Gastrocnemius medialis (tissue), 4 donors: ENCODE data around the gene STARD8. TPM values are rescaled to one million over a fixed set of nuclear protein-coding genes. Genes with fewer than 3 reads are reported as not detected.

Experiments
- ATAC-seq, 2 donors: fragments of 150-250 bp; one replicate each; pipeline ENCODE4 v1.9.1; 2016
- DNase-seq, 2 donors: peaks; one replicate each; pipeline ENCODE4 v3.0.0-alpha.2; 2019
- H3K27ac ChIP-seq, 4 donors: fragments of 200-600 bp; sonication (generic); 1 replicate in 1 of 4; 2 replicates in 3 of 4; pipeline ENCODE4 v1.5.1; 2016 to 2018; ENCODE audit warnings: mild to moderate bottlenecking in 2 of 4, moderate library complexity in 1 of 4
- H3K27me3 ChIP-seq, 3 donors: fragments of 200-600 bp; sonication (generic) in 2 of 3; 1 replicate in 1 of 3; 2 replicates in 2 of 3; pipeline versions ENCODE4 v1.5.1 to v1.6.0; 2016 to 2019; ENCODE audit warnings: mild to moderate bottlenecking in 1 of 3, moderate library complexity in 1 of 3
- H3K36me3 ChIP-seq, 2 donors: fragments of 200-600 bp; sonication (generic) in 1 of 2; one replicate each; pipeline ENCODE4 v1.5.1; 2017 to 2018
- H3K4me1 ChIP-seq, 2 donors: fragments of 200-600 bp; sonication (generic) in 1 of 2; one replicate each; pipeline ENCODE4 v1.5.1; 2016 to 2017; ENCODE audit warnings: mild to moderate bottlenecking in 2 of 2
- H3K4me3 ChIP-seq, 4 donors: fragments of 200-600 bp; sonication (generic) in 3 of 4; 1 replicate in 1 of 4; 2 replicates in 3 of 4; pipeline ENCODE4 v1.5.1; 2016 to 2019; ENCODE audit warnings: mild to moderate bottlenecking in 2 of 4
- H3K9me3 ChIP-seq, 3 donors: fragments of 200-600 bp; sonication (generic) in 2 of 3; 1 replicate in 1 of 3; 2 replicates in 2 of 3; pipeline ENCODE4 v1.5.1; 2016 to 2019
- CTCF ChIP-seq, 5 experiments: fragments of 450-650 bp in 3 of 5; fragments of 200-600 bp in 2 of 5; sonication (generic) in 2 of 5; IDR thresholded peaks in 4 of 5; conservative IDR thresholded peaks in 1 of 5; 1 replicate in 4 of 5; 2 replicates in 1 of 5; pipeline ENCODE4 v1.5.1; 2016 to 2019; ENCODE audit warnings: antibody characterized with exemption in 5 of 5, mild to moderate bottlenecking in 3 of 5, moderate library complexity in 3 of 5
- POLR2A ChIP-seq, 2 donors: fragments of 450-650 bp; IDR thresholded peaks; one replicate each; pipeline ENCODE4 v1.6.1; 2017; ENCODE audit warnings: antibody characterized with exemption in 2 of 2, mild to moderate bottlenecking in 2 of 2, moderate library complexity in 2 of 2
- in situ Hi-C, 4 donors: fragments of 200-750 bp; cut with MboI; loops; one replicate each; pipeline versions ENCODE4 v1.15.0 to v1.8.0; 2017; ENCODE audit warnings: low sequenced_read_pairs in 4 of 4
- intact Hi-C: fragments of 100-400 bp; cut with DNase I; formaldehyde crosslinking; loops from one replicate; pipeline ENCODE4 v1.15.1; 2023; ENCODE audit warnings: low total_unique reads
- total RNA-seq, 4 donors: library from RNA; depleted of rRNA; stranded (reverse); fragments of >200 nt; gene quantifications; one replicate each; pipeline versions ENCODE4 v1.1.0 to v1.2.3, GENCODE V29; 2016

Gene STARD8
- total RNA-seq, 4 donors from 2014 or later: 6.6 to 9.4 (median 9.1) TPM

GRCh38 chrX:68757731-68758130, 110.3 kb downstream of the STARD8 start:
- H3K27ac ChIP-seq: no peak overlapping the region
- no peak overlapping the region for H3K4me3 ChIP-seq
- DNase-seq (no peak), ATAC-seq (no peak)
- no peaks in the 10 kb centered on the region for H3K27me3 ChIP-seq
- intact Hi-C loops (no loop called here), in situ Hi-C loops (no loop called here)
- no peak for TF ChIP-seq CTCF (IDR thresholded peaks at IDR 0.05 in 4 of 5, conservative IDR thresholded peaks at IDR 0.05 in 1 of 5)
- TF ChIP-seq POLR2A (IDR thresholded peaks at IDR 0.05): no peak
- no peaks in the 10 kb centered on the region for H3K9me3 ChIP-seq
- no peaks in the 10 kb centered on the region for H3K36me3 ChIP-seq
- no peaks in the 10 kb centered on the region for H3K4me1 ChIP-seq

DNA sequence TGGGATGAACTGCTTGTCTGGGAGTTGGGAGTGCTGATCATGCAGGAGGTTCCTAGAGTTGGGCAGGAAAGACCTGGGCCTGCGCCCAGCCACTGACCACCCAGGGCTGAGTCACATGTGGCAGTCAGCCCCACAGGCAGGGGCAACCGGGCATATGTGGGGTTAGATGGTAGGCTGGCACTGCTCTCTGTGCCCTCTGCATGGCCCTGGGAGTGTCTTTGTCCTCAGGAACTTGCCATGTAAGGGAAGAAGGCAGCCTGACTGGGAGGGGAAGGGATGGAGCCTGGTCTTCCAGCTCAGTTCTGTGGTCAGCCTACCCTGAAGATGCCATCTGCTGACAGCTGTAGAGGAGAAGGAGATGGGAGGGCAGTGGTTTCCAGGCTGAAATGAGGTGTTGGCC, 111.2 kb downstream of the STARD8 start:
- no peak for DNase-seq
- no peaks in the 10 kb centered on the region for H3K36me3 ChIP-seq
- no peaks in the 10 kb centered on the region for H3K27me3 ChIP-seq
- no peaks in the 10 kb centered on the region for H3K9me3 ChIP-seq
- no peak for ATAC-seq
- intact Hi-C loops (no loop called here), in situ Hi-C loops (no loop called here)
- TF ChIP-seq CTCF (IDR thresholded peaks at IDR 0.05 in 4 of 5, conservative IDR thresholded peaks at IDR 0.05 in 1 of 5) (no peak), POLR2A (IDR thresholded peaks at IDR 0.05) (no peak)
- H3K4me1 ChIP-seq: no peaks in the 10 kb centered on the region
- no peak overlapping the region for H3K27ac ChIP-seq
- H3K4me3 ChIP-seq: no peak overlapping the region

DNA sequence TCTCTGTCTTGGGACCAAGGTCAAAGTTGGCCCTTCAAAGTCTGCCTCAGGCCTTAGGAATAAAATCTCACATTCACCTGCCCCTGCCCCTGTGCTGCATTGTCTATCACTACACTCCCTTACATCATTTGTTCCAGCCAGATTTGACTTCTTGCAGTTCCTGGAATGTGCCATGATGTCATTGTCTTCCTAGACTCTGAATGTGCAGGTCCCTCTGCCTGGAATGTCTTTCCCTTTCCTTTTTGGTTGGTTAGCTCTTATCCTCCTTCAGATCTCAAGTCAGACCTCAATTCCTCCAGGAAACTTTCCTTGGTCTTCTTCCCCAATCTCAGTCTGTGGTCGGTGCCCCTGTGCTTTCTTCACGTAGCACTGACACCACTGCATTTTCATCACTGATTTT, 113.6 kb downstream of the STARD8 start:
- intact Hi-C loops (no loop called here), in situ Hi-C loops (no loop called here)
- DNase-seq: no peak
- Histone ChIP-seq H3K27ac (no peak overlapping the region), H3K9me3 (no peaks in the 10 kb centered on the region), H3K27me3 (no peaks in the 10 kb centered on the region), H3K4me3 (no peak overlapping the region), H3K36me3 (no peaks in the 10 kb centered on the region), H3K4me1 (no peaks in the 10 kb centered on the region)
- no peak for ATAC-seq
- TF ChIP-seq CTCF (IDR thresholded peaks at IDR 0.05 in 4 of 5, conservative IDR thresholded peaks at IDR 0.05 in 1 of 5) (no peak), POLR2A (IDR thresholded peaks at IDR 0.05) (no peak)

GRCh38 chrX:68762766-68763165, 115.3 kb downstream of the STARD8 start:
- Histone ChIP-seq H3K9me3 (no peaks in the 10 kb centered on the region), H3K4me1 (no peaks in the 10 kb centered on the region), H3K27me3 (no peaks in the 10 kb centered on the region), H3K36me3 (no peaks in the 10 kb centered on the region), H3K4me3 (no peak overlapping the region), H3K27ac (no peak overlapping the region)
- DNase-seq (no peak), ATAC-seq (no peak)
- no peak for TF ChIP-seq POLR2A (IDR thresholded peaks at IDR 0.05)
- TF ChIP-seq CTCF (IDR thresholded peaks at IDR 0.05 in 4 of 5, conservative IDR thresholded peaks at IDR 0.05 in 1 of 5): no peak
- in situ Hi-C loops (no loop called here), intact Hi-C loops (no loop called here)

- intact Hi-C loops (no loop called here), in situ Hi-C loops (no loop called here)
- no peaks in the 10 kb centered on the region for H3K27me3 ChIP-seq
- no peak for DNase-seq
- no peaks in the 10 kb centered on the region for H3K4me1 ChIP-seq
- TF ChIP-seq CTCF (IDR thresholded peaks at IDR 0.05 in 4 of 5, conservative IDR thresholded peaks at IDR 0.05 in 1 of 5) (no peak), POLR2A (IDR thresholded peaks at IDR 0.05) (no peak)
- H3K27ac ChIP-seq: no peak overlapping the region
- H3K36me3 ChIP-seq: no peaks in the 10 kb centered on the region
- H3K9me3 ChIP-seq: no peaks in the 10 kb centered on the region
- no peak for ATAC-seq
- H3K4me3 ChIP-seq: no peak overlapping the region
Observed at GRCh38 chrX:68763481-68763880, 116.0 kb downstream of the STARD8 start.
